Hepatocyte (in vitro differentiated cells): Measurements from ENCODE around the gene NR1H3. TPM values are rescaled to one million over a fixed set of nuclear protein-coding genes. Genes with fewer than 3 reads are reported as not detected.

Experiments used
- DNase-seq: peaks from one replicate; pipeline ENCODE4 v3.0.0-alpha.2; 2016; ENCODE audit warnings: low spot score
- H2AFZ ChIP-seq: fragments of 200-600 bp; sonication (generic); 2 replicates; pipeline ENCODE4 v1.6.0; 2016; ENCODE audit warnings: antibody characterized with exemption, mild to moderate bottlenecking
- H3K27ac ChIP-seq: fragments of 200-600 bp; sonication (generic); 2 replicates; pipeline ENCODE4 v1.5.1; 2016; ENCODE audit warnings: mild to moderate bottlenecking
- H3K27me3 ChIP-seq: fragments of 200-600 bp; sonication (generic); 2 replicates; pipeline ENCODE4 v1.6.1; 2016
- H3K36me3 ChIP-seq: fragments of 200-600 bp; sonication (generic); replicated peaks from 2 replicates; pipeline ENCODE4 v1.5.1; 2016; ENCODE audit warnings: low read depth; ENCODE audit not compliant: insufficient read depth
- H3K4me1 ChIP-seq: fragments of 200-600 bp; sonication (generic); 2 replicates; pipeline ENCODE4 v1.5.1; 2016; ENCODE audit warnings: mild to moderate bottlenecking, moderate library complexity; ENCODE audit not compliant: insufficient read depth
- H3K4me2 ChIP-seq: fragments of 200-600 bp; sonication (generic); 2 replicates; pipeline ENCODE4 v1.6.0; 2016
- H3K4me3 ChIP-seq: fragments of 200-600 bp; sonication (generic); 2 replicates; pipeline ENCODE4 v1.5.1; 2016; ENCODE audit warnings: mild to moderate bottlenecking
- H3K79me2 ChIP-seq: fragments of 200-600 bp; sonication (generic); 2 replicates; pipeline ENCODE4 v1.6.0; 2017; ENCODE audit warnings: mild to moderate bottlenecking
- H3K9me2 ChIP-seq: fragments of 200-600 bp; sonication (generic); replicated peaks from 2 replicates; pipeline ENCODE4 v1.6.0; 2017; ENCODE audit warnings: mild to moderate bottlenecking; ENCODE audit not compliant: insufficient read depth
- H3K9me3 ChIP-seq: fragments of 200-600 bp; sonication (generic); 2 replicates; pipeline ENCODE4 v1.5.1; 2016; ENCODE audit warnings: low read depth, mild to moderate bottlenecking
- H4K20me1 ChIP-seq: fragments of 200-600 bp; sonication (generic); 2 replicates; pipeline ENCODE4 v1.6.0; 2016; ENCODE audit warnings: mild to moderate bottlenecking; ENCODE audit not compliant: insufficient read depth, poor library complexity, severe bottlenecking
- EZH2 ChIP-seq: fragments of 200-600 bp; sonication (generic); IDR thresholded peaks from 2 replicates; pipeline ENCODE4 v1.6.1; 2016; ENCODE audit warnings: antibody characterized with exemption, mild to moderate bottlenecking, borderline replicate concordance
- EZH2phosphoT487 ChIP-seq: fragments of 200-600 bp; sonication (generic); IDR thresholded peaks from one replicate; pipeline ENCODE4 v1.6.1; 2018; ENCODE audit warnings: antibody characterized with exemption, mild to moderate bottlenecking, low read depth, moderate library complexity; ENCODE audit not compliant: unreplicated experiment, severe bottlenecking
- WGBS: methylation state at CpG from one replicate; pipeline ENCODE4 v1.1.6; 2016; ENCODE audit warnings: low lambda C conversion rate; ENCODE audit errors: missing lambda C conversion rate; 5-methylcytosine and 5-hydroxymethylcytosine counted together
- polyA plus RNA-seq: library from polyadenylated mRNA; unstranded; fragments of >200 nt; fragmentation: Nextera tagmentation; extraction: Ambion mirVana; gene quantifications from 2 replicates; pipeline ENCODE4 v1.2.1, GENCODE V29; 2016
- total RNA-seq: library from RNA; depleted of rRNA; stranded (reverse); fragments of >200 nt; gene quantifications from 2 replicates; pipeline ENCODE4 v1.2.3, GENCODE V29; 2014
- TF ChIP-seq, protein P1 (sequence below): fragments of 200-600 bp; sonication (generic); IDR thresholded peaks from 2 replicates; pipeline ENCODE4 v1.5.1; 2016; ENCODE audit warnings: antibody characterized with exemption, mild to moderate bottlenecking; ENCODE audit not compliant: poor library complexity

Gene NR1H3
- total and polyA plus RNA-seq, 2 experiments from 2014 or later = 43.1 to 49.5 TPM

DNA sequence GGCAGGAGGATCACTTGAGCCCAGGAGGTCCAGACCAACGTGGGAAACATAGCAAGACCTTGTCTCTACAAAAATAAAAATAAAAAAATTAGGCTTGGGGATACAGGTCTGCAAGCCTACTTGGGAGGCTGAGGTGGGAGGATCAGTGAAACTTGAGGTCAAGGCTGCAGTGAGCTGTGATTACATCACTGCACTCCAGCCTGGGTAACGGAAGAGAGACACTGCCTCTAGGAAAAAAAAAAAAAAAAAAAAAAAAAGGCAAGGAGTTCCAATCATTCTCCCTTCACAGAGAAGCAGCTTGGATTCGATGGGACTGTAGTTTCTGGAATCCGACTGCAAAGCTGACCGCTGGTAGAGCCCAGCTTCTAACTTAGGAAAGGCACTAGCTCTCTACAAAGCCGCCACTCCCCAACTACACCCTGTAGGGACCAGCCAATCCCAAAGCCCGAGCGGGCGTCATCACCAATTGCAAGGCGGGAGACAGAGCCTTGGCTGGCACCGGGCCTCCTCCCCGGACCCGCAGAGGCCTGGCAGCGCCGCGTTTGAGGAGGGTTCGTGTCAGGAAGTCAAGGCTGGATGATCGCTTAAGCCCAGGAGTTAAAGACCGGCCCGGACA lies 43.7 kb upstream of the NR1H3 start:
- no peaks in the 10 kb centered on the region for H3K36me3 ChIP-seq
- 42% methylated on average over 20 of the region's 20 CpGs for WGBS
- H2AFZ ChIP-seq = peak overlapping the region; percentile 78
- peak overlapping the region; percentile 97 for H3K27ac ChIP-seq
- H3K79me2 ChIP-seq = peaks cover 26% of the 10 kb centered on the region
- H4K20me1 ChIP-seq = no peaks in the 10 kb centered on the region
- peak; percentile 78 for DNase-seq
- no peaks in the 10 kb centered on the region for H3K9me2 ChIP-seq
- H3K4me3 ChIP-seq = no peak overlapping the region
- H3K9me3 ChIP-seq = no peaks in the 10 kb centered on the region
- no peaks in the 10 kb centered on the region for H3K27me3 ChIP-seq
- H3K4me2 ChIP-seq = peak overlapping the region; percentile 87
- H3K4me1 ChIP-seq = peaks cover 23% of the 10 kb centered on the region
- TF ChIP-seq EZH2 (no peak), EZH2phosphoT487 (no peak)
- TF ChIP-seq, protein P1, sequence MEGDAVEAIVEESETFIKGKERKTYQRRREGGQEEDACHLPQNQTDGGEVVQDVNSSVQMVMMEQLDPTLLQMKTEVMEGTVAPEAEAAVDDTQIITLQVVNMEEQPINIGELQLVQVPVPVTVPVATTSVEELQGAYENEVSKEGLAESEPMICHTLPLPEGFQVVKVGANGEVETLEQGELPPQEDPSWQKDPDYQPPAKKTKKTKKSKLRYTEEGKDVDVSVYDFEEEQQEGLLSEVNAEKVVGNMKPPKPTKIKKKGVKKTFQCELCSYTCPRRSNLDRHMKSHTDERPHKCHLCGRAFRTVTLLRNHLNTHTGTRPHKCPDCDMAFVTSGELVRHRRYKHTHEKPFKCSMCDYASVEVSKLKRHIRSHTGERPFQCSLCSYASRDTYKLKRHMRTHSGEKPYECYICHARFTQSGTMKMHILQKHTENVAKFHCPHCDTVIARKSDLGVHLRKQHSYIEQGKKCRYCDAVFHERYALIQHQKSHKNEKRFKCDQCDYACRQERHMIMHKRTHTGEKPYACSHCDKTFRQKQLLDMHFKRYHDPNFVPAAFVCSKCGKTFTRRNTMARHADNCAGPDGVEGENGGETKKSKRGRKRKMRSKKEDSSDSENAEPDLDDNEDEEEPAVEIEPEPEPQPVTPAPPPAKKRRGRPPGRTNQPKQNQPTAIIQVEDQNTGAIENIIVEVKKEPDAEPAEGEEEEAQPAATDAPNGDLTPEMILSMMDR = no peak

DNA sequence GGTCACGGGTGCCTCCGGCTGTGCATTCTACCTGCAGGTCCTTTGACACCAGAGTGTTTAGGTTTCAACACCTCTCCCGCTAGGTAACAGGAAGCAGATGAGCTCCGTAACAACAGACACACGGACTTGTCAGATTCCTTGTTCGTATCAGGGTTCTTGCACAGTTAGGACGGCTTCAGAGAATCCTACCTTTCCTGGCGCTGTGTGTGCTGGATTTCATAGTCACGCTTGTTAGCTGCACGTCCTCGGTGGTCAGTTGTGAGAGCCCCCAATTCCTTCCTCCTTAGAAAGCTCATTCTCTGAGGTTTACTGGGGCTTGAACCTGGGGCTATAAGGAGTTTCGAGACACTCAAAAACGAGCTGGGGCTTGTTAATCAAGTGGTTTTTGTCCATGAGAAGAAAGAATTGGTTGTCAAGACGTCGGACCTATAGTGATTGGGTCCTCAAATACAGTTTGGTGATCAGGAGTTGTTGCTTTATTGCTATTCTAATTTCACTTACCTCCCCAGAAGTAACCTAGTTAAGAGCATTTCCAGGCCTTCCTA lies 42.4 kb upstream of the NR1H3 start:
- Histone ChIP-seq H3K4me2 (peak overlapping the region; percentile 87), H3K36me3 (no peaks in the 10 kb centered on the region), H3K27ac (peak overlapping the region; percentile 97), H4K20me1 (no peaks in the 10 kb centered on the region), H2AFZ (peak overlapping the region; percentile 67), H3K9me2 (no peaks in the 10 kb centered on the region), H3K9me3 (no peaks in the 10 kb centered on the region), H3K79me2 (peaks cover 33% of the 10 kb centered on the region), H3K4me1 (peaks cover 27% of the 10 kb centered on the region), H3K4me3 (peak overlapping the region; percentile 58), H3K27me3 (no peaks in the 10 kb centered on the region)
- no peak for TF ChIP-seq EZH2
- TF ChIP-seq, protein P1 = no peak
- no peak for TF ChIP-seq EZH2phosphoT487
- DNase-seq = no peak
- 14% methylated on average over 15 of the region's 15 CpGs for WGBS

DNA sequence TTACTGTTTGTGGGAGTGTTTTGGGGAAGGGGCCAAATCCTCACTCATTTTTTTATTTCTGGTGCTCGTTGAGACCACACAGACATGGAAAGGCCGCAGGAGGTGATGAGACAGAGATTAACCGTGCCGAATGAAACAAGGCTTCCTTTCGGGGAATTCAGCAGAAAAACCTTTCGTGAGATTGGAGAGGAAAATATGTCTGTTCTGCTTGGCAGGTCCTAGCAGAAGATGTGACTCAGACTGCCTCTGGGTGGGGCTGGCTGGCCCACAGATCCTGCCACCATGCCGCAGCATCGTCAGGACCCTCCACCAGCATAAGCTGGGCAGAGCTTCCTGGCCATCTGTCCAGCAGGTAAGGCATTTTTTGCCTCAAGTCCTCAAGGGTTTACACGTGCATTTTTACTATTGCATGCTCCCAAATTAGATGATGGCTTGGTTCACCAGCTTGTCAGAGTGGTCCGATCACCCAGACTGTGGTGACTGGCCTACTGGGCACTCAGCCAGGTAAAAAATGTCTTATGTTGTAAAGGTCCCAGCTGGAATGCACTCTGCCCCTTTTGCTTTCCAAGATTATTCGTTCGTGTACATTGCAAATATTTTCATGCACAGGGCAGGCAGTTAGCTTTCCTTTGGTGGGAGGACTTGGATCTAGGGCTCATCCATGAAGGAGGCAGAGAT lies 41.5 kb upstream of the NR1H3 start:
- TF ChIP-seq EZH2phosphoT487 = no peak
- no peak for TF ChIP-seq EZH2
- TF ChIP-seq, protein P1 = no peak
- Histone ChIP-seq H3K9me2 (no peaks in the 10 kb centered on the region), H2AFZ (no peak overlapping the region), H3K79me2 (peaks cover 33% of the 10 kb centered on the region), H3K9me3 (no peaks in the 10 kb centered on the region), H4K20me1 (no peaks in the 10 kb centered on the region), H3K4me1 (peaks cover 30% of the 10 kb centered on the region), H3K27me3 (no peaks in the 10 kb centered on the region), H3K4me2 (peak overlapping the region; percentile 87), H3K4me3 (peak overlapping the region; percentile 58), H3K36me3 (no peaks in the 10 kb centered on the region), H3K27ac (peak overlapping the region; percentile 97)
- DNase-seq = peak; percentile 79
- WGBS = 19% methylated on average over 12 of the region's 12 CpGs
